SK-N-SH (cell line): Measurements from ENCODE around the gene TMEM231.
A peak's percentile ranks its signal among the peaks of the same experiment; 100 is the strongest.

Experiments used
- EP300 ChIP-seq, 2 experiments: IDR thresholded peaks; 2 replicates each; pipeline versions ENCODE4 v1.4.0 to v1.6.1; 2012; ENCODE audit warnings: borderline replicate concordance in 1 of 2, low read depth in 1 of 2, low read length in 1 of 2
- POLR2AphosphoS5 ChIP-seq: IDR thresholded peaks from 2 replicates; pipeline ENCODE4 v1.6.1; 2012; ENCODE audit warnings: low read depth, low read length
- RFX5 ChIP-seq: IDR thresholded peaks from 2 replicates; pipeline ENCODE4 v1.6.1; 2012; ENCODE audit warnings: mild to moderate bottlenecking, improper control_type of control experiment, low read length
- SMC3 ChIP-seq: IDR thresholded peaks from 2 replicates; pipeline ENCODE4 v1.6.1; 2012; ENCODE audit warnings: low read depth, low read length, improper control_type of control experiment
- TF ChIP-seq, protein P1 (sequence below): fragments of 200-600 bp; sonication (generic); IDR thresholded peaks from 2 replicates; pipeline ENCODE4 v1.6.1; 2017; ENCODE audit warnings: antibody characterized with exemption, mild to moderate bottlenecking, moderate library complexity
- TF ChIP-seq, protein P2 (sequence below): IDR thresholded peaks from 2 replicates; pipeline ENCODE4 v1.4.0; 2012; ENCODE audit warnings: low read depth, borderline replicate concordance

DNA sequence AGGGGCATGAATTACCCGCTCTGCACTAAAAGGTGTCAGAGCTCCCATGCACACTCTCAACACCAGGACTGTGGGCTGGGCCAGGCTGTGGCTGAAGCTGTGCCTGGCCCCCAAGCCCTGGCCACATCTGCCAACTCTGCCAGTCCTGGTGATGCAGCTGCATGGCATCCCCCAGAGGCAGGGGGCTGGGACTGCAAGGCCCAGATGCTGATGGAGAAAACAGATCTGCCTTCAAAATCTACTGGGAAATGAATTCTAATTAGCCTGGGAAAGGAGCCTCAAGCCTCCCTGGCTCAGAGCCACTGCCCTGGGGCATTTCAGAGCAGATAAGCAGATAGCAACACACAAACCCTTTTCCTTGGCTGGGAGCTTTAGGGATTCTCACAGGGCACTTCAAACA, 64.2 kb downstream of the TMEM231 start:
- TF ChIP-seq RFX5 (no peak), EP300 (IDR thresholded peaks at IDR 0.05; ENCODE audit: borderline replicate concordance in 1 of 2, low read depth in 1 of 2, low read length in 1 of 2) (peak in 1 of 2 experiments; percentile 62; a peak in 1 of 4 replicates), SMC3 (no peak), POLR2AphosphoS5 (no peak)
- TF ChIP-seq, protein P1, sequence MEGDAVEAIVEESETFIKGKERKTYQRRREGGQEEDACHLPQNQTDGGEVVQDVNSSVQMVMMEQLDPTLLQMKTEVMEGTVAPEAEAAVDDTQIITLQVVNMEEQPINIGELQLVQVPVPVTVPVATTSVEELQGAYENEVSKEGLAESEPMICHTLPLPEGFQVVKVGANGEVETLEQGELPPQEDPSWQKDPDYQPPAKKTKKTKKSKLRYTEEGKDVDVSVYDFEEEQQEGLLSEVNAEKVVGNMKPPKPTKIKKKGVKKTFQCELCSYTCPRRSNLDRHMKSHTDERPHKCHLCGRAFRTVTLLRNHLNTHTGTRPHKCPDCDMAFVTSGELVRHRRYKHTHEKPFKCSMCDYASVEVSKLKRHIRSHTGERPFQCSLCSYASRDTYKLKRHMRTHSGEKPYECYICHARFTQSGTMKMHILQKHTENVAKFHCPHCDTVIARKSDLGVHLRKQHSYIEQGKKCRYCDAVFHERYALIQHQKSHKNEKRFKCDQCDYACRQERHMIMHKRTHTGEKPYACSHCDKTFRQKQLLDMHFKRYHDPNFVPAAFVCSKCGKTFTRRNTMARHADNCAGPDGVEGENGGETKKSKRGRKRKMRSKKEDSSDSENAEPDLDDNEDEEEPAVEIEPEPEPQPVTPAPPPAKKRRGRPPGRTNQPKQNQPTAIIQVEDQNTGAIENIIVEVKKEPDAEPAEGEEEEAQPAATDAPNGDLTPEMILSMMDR, result peak; percentile 37
- TF ChIP-seq, protein P2, sequence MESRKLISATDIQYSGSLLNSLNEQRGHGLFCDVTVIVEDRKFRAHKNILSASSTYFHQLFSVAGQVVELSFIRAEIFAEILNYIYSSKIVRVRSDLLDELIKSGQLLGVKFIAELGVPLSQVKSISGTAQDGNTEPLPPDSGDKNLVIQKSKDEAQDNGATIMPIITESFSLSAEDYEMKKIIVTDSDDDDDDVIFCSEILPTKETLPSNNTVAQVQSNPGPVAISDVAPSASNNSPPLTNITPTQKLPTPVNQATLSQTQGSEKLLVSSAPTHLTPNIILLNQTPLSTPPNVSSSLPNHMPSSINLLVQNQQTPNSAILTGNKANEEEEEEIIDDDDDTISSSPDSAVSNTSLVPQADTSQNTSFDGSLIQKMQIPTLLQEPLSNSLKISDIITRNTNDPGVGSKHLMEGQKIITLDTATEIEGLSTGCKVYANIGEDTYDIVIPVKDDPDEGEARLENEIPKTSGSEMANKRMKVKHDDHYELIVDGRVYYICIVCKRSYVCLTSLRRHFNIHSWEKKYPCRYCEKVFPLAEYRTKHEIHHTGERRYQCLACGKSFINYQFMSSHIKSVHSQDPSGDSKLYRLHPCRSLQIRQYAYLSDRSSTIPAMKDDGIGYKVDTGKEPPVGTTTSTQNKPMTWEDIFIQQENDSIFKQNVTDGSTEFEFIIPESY, result no peak
